BLaER1 treated with 17β-estradiol and CSF1 and Interleukin-3, amounts not matched to agents 10 nM and 100 nM (cell line): ENCODE data around the gene ABCB6.

Source experiments
- H3K27ac ChIP-seq, 11 experiments: shearing (Covaris generic); formaldehyde crosslinking; 2 replicates each; pipeline ENCODE4 v1.8.1; 2022
- H3K27me3 ChIP-seq, 11 experiments: shearing (Covaris generic); formaldehyde crosslinking; 2 replicates each; pipeline ENCODE4 v1.8.1; 2022
- H3K36me3 ChIP-seq, 11 experiments: shearing (Covaris generic); formaldehyde crosslinking; 2 replicates each; pipeline ENCODE4 v1.8.1; 2022
- H3K4me1 ChIP-seq, 10 experiments: shearing (Covaris generic); formaldehyde crosslinking; 2 replicates each; pipeline ENCODE4 v1.8.1; 2022
- H3K4me2 ChIP-seq, 11 experiments: shearing (Covaris generic); formaldehyde crosslinking; 2 replicates each; pipeline ENCODE4 v1.8.1; 2022
- H3K4me3 ChIP-seq, 10 experiments: shearing (Covaris generic); formaldehyde crosslinking; 2 replicates each; pipeline ENCODE4 v1.8.1; 2022
- H3K9ac ChIP-seq, 11 experiments: shearing (Covaris generic); formaldehyde crosslinking; 2 replicates each; pipeline ENCODE4 v1.8.1; 2022
- H3K9me3 ChIP-seq, 11 experiments: shearing (Covaris generic); formaldehyde crosslinking; replicated peaks in 1 of 11; 2 replicates each; pipeline ENCODE4 v1.8.1; 2022
- H4K20me1 ChIP-seq, 11 experiments: shearing (Covaris generic); formaldehyde crosslinking; 2 replicates each; pipeline ENCODE4 v1.8.1; 2022
- Cebpa-rat ChIP-seq, 11 experiments: shearing (Covaris generic); IDR thresholded peaks; 2 replicates each; pipeline ENCODE4 v1.8.1; 2022

The ABCB6 gene

DNA sequence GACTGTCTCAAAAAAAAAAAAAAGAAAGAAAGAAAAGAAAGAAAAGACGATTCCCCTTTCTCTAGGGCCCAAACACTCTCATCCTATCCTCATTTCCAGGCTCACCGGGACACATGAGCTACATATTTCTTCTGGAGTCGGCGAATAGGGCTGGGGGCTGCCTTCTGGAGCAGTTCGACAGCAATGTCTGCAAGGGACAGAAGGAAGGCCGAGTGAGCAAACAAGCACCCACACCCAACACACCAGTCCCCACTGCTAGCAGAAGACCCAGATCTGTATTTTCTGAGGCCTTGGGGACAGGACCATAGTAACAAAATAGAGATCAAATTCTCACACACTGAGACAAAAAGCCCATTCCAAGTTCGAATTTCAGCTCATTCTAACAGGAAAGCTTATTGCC lies 43.3 kb downstream of the ABCB6 start:
- TF ChIP-seq Cebpa-rat (IDR thresholded peaks at IDR 0.05), result no peak
- Histone ChIP-seq H3K27me3 (no peaks in the 10 kb centered on the region), H4K20me1 (peaks cover 19 to 73% (median 42%) of the 10 kb centered on the region in 11 experiments; a peak in 17 of 22 replicates), H3K27ac (peak overlapping the region in 7 of 11 experiments; percentile 93 to 99 (median 98); a peak in 7 of 22 replicates), H3K9me3 (no peaks in the 10 kb centered on the region), H3K36me3 (peaks cover 46 to 62% (median 53%) of the 10 kb centered on the region in 11 experiments), H3K9ac (peak overlapping the region; percentile 87 to 97 (median 91); a peak in 21 of 22 replicates), H3K4me3 (peak overlapping the region; percentile 75 to 89 (median 82); a peak in 19 of 20 replicates), H3K4me1 (peaks cover 35 to 62% (median 42%) of the 10 kb centered on the region in 10 experiments), H3K4me2 (peak overlapping the region; percentile 78 to 98 (median 94))

DNA sequence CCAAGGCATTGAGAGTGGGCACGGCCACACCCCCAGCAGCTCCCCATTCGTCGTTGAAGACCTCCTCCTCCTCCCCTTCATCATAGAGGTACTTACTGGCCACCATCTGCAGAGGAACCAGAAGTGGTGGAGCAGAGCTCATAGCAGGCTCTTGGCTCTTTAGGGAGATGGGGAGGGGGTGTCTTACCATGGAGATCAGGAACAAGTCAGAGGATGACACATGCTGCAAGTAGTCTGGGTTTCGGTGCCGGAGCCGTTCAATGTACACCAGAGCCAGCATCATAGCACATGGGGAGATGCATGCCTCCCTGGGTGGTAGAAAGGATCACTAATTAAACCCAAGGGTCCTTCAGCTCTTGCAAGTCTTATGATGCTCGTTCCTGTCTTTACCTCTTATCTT lies 44.0 kb downstream of the ABCB6 start:
- peak overlapping the region in 1 of 10 experiments; percentile 89; a peak in 2 of 20 replicates for H3K4me3 ChIP-seq
- peaks cover 30 to 55% (median 35%) of the 10 kb centered on the region in 10 experiments for H3K4me1 ChIP-seq
- peaks cover 12 to 68% (median 36%) of the 10 kb centered on the region in 11 experiments; a peak in 16 of 22 replicates for H4K20me1 ChIP-seq
- peaks cover 39 to 58% (median 46%) of the 10 kb centered on the region in 11 experiments for H3K36me3 ChIP-seq
- no peaks in the 10 kb centered on the region for H3K27me3 ChIP-seq
- no peaks in the 10 kb centered on the region for H3K9me3 ChIP-seq
- H3K4me2 ChIP-seq, result peak overlapping the region in 9 of 11 experiments; percentile 13 to 98 (median 93); a peak in 12 of 22 replicates
- peak overlapping the region in 8 of 11 experiments; percentile 18 to 97 (median 88); a peak in 10 of 22 replicates for H3K9ac ChIP-seq
- H3K27ac ChIP-seq, result no peak overlapping the region
- no peak for TF ChIP-seq Cebpa-rat (IDR thresholded peaks at IDR 0.05)

DNA sequence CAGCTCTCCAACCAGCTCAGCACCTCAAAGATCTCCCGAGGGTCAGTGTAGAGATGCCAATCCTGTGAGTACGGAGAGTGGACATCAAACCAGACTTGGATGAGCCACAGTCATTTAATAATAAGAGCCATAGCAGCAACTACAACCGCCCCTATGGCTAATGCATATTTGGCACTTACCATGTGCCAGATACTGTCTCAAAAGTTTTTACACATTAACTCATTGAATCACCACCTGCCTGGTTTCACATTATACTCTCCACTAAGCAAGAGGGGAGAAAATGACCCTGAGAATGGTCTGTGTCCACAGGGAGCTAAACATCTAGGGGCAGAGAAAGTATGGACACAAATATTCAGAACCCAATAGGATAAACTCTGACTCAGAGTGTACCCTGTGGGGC lies 44.6 kb downstream of the ABCB6 start:
- Histone ChIP-seq H3K9ac (peak overlapping the region in 7 of 11 experiments; percentile 16 to 97 (median 43); a peak in 10 of 22 replicates), H3K4me3 (0 out of 20 replicates have a peak overlapping the region, but pooled peaks of 1 of the 10 experiments have one; percentile 89), H3K4me1 (peaks cover 24 to 49% (median 29%) of the 10 kb centered on the region in 10 experiments), H3K4me2 (peak overlapping the region in 3 of 11 experiments; percentile 91 to 94 (median 94); a peak in 5 of 22 replicates), H3K27me3 (no peaks in the 10 kb centered on the region), H3K27ac (no peak overlapping the region), H3K9me3 (no peaks in the 10 kb centered on the region), H4K20me1 (peaks cover 6 to 62% (median 29%) of the 10 kb centered on the region in 11 experiments; a peak in 16 of 22 replicates), H3K36me3 (peaks cover 35 to 53% (median 42%) of the 10 kb centered on the region in 11 experiments)
- TF ChIP-seq Cebpa-rat (IDR thresholded peaks at IDR 0.05), result no peak

DNA sequence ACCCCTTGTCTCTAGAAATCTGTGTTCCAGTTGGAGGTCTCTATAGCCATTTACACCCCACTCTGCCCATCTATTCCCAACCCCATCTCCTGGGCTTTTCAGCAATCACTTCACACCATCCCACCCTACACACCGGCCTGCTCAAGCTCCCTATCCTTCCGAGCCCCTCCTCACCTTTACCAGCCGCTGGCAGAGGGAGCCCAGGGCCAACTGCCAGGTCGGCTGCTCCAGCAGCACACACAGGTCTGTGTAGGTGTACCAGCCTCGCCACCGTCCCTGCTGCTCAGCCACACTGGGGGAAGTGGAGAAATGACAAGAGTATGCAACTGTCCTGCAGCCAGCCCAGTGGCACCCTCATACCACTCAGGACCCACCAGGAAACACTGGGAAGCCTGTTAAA lies 45.6 kb downstream of the ABCB6 start:
- no peak for TF ChIP-seq Cebpa-rat (IDR thresholded peaks at IDR 0.05)
- no peaks in the 10 kb centered on the region for H3K27me3 ChIP-seq
- peaks cover 18 to 46% (median 25%) of the 10 kb centered on the region in 10 experiments for H3K4me1 ChIP-seq
- no peak overlapping the region for H3K27ac ChIP-seq
- H4K20me1 ChIP-seq, result peaks cover 0 to 57% (median 24%) of the 10 kb centered on the region in 11 experiments; a peak in 15 of 22 replicates
- H3K4me2 ChIP-seq, result no peak overlapping the region; a peak in 1 of 22 replicates
- no peak overlapping the region for H3K4me3 ChIP-seq
- peak overlapping the region in 5 of 11 experiments; percentile 5 to 97 (median 52); a peak in 3 of 22 replicates for H3K9ac ChIP-seq
- no peaks in the 10 kb centered on the region for H3K9me3 ChIP-seq
- H3K36me3 ChIP-seq, result peaks cover 35 to 53% (median 42%) of the 10 kb centered on the region in 11 experiments

DNA sequence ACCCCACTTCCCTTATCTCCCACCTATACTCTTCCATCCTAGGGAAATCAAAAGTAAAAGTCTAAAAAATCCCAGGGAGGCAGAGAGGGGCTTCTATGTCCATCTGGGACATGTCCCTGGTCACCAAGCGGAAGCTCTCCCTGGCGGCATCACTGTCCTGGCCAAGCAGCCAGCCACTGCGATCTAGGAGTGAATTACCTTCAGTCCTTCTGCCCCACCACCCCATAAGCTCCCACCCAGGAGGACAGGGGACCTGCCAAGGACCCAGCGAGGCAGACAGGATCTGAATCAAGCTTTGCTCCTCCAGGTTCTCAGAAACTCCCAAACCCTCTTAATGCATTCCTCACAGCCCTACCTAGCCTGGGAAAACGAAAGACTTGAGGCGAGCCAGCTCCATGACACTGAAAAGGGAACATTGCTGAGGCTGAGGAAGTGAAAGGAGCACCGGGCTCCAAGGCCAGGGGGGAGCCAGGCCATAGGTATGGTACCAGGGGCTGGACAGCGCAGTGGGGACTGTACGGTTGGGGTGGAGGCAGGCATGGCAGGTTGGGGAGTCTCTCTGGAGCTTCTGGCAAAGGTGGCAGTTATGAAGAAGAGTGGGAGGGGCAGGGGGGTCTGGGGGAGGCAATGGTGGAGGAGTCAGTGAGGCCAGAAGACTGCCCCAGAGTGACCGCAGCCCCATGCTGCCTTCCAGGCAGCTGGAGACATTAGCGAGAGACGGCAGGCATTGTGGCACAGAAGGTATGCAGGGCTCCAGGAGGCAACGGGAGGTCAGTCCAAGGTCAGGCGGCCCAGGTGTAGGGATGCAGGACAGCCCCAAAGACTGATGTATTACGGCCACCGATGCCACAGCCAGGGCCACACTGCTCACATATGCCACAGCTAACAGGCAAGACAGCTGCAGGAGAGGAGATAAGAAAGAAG lies 46.3 kb downstream of the ABCB6 start:
- no peaks in the 10 kb centered on the region for H3K9me3 ChIP-seq
- peaks cover 17 to 46% (median 24%) of the 10 kb centered on the region in 10 experiments for H3K4me1 ChIP-seq
- no peak overlapping the region for H3K4me3 ChIP-seq
- peaks cover 35 to 53% (median 42%) of the 10 kb centered on the region in 11 experiments for H3K36me3 ChIP-seq
- TF ChIP-seq Cebpa-rat (IDR thresholded peaks at IDR 0.05), result no peak
- no peak overlapping the region for H3K4me2 ChIP-seq
- H4K20me1 ChIP-seq, result peaks cover 0 to 57% (median 24%) of the 10 kb centered on the region in 11 experiments; a peak in 15 of 22 replicates
- H3K9ac ChIP-seq, result peak overlapping the region in 6 of 11 experiments; percentile 7 to 58 (median 36); a peak in 7 of 22 replicates
- H3K27me3 ChIP-seq, result no peaks in the 10 kb centered on the region
- no peak overlapping the region for H3K27ac ChIP-seq

DNA sequence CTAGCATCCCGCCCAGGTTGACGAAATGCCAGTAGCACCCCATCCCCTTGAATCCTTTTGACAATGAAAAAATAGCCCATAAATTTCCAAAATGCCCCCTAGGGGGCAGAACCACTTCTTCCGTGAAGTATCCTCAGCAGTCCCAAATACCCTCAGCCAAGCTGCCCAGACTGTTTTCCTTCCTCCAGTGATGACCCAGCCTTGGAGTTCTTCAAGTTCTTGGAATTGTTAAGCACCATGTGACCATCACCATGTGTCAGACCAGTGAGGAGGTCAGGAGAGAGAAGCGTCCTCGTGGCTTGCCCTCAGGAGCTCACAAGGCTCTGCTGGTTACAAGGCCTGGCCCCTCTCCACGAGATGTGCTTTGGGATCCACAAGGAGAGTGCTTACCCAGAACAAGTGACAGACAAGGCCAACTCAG lies 47.5 kb downstream of the ABCB6 start:
- H3K27me3 ChIP-seq, result no peaks in the 10 kb centered on the region
- H3K9me3 ChIP-seq, result no peaks in the 10 kb centered on the region
- peaks cover 11 to 46% (median 19%) of the 10 kb centered on the region in 10 experiments for H3K4me1 ChIP-seq
- no peak for TF ChIP-seq Cebpa-rat (IDR thresholded peaks at IDR 0.05)
- H3K4me3 ChIP-seq, result no peak overlapping the region
- peak overlapping the region in 1 of 11 experiments; percentile 58; a peak in 1 of 22 replicates for H3K9ac ChIP-seq
- no peak overlapping the region for H3K27ac ChIP-seq
- peak overlapping the region in 1 of 11 experiments; percentile 38; a peak in 1 of 22 replicates for H3K4me2 ChIP-seq
- H3K36me3 ChIP-seq, result peaks cover 35 to 63% (median 42%) of the 10 kb centered on the region in 11 experiments
- H4K20me1 ChIP-seq, result peaks cover 0 to 57% (median 24%) of the 10 kb centered on the region in 11 experiments; a peak in 15 of 22 replicates

DNA sequence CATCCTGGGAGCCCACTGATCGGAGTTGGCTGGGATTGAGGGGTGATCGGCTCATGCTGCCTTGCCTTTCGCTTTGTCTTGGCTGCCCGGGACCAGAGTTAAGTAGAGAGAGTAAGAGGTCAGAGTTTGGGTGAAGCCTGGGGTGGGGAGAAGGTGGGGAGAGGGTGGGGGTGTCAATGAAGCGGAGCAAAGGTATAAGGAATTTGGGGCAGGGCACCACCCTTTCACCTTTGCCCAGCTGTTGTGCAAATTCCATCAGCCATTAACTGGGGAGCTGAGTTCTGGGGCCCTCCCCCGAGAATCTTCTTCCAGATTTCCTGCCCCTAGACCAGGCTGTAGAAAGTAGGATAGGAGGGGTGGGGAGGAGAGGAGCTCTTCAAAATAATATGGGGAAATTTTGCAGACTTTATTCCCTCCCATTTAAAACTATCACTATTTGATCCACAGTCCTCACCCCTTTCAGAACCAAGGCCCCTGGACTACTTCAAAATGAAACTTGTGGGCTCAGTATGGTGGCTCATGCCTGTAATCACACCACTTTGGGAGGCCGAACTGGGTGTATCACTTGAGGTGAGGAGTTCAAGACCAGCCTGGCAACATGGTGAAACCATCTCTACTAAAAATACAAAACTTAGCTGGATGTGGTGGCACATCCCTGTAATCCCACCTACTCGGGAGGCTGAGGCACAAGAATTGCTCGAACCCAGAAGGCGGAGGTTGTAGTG lies 48.7 kb downstream of the ABCB6 start, which contains the start of gene SLC23A3:
TSS of gene SLC23A3 (minus strand) at position 100 of the 725 bp plus-strand sequence. CDS start at position 55, 45 bp downstream.
- H3K36me3 ChIP-seq, result peaks cover 35 to 65% (median 39%) of the 10 kb centered on the region in 11 experiments
- H3K27ac ChIP-seq, result no peak within 1 kb of the TSS
- no peak for TF ChIP-seq Cebpa-rat (IDR thresholded peaks at IDR 0.05)
- H3K4me1 ChIP-seq, result peaks cover 1 to 38% (median 8%) of the 10 kb centered on the region in 10 experiments; a peak in 19 of 20 replicates
- peak within 1 kb of the TSS in 1 of 11 experiments; percentile 6; a peak in 2 of 22 replicates for H3K9ac ChIP-seq
- peaks cover 0 to 48% (median 22%) of the 10 kb centered on the region in 11 experiments; a peak in 14 of 22 replicates for H4K20me1 ChIP-seq
- H3K4me3 ChIP-seq, result no peak within 1 kb of the TSS
- no peaks in the 10 kb centered on the region for H3K9me3 ChIP-seq
- no peaks in the 10 kb centered on the region for H3K27me3 ChIP-seq
- H3K4me2 ChIP-seq, result no peak within 1 kb of the TSS

DNA sequence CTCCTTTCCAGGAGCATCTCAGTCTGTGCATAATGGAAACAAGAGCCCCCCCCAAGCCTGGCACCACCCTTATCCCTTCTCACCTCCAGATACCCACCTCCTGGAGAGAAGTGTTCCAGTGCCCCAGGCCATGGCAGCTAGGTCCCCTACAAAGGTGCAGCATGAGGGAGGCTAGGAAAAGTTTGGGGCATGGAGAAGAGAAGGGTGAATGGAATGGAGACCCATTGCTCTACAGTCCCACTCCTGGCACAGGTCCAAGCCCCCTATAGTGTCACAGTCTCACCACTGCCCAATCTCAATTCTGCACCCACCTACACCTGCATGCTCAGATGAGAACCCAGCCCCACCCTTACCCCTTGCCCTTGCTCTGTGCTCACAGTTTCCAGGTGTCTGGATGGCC lies 49.8 kb downstream of the ABCB6 start:
- no peak overlapping the region; a peak in 1 of 22 replicates for H3K9ac ChIP-seq
- H4K20me1 ChIP-seq, result peaks cover 0 to 37% (median 19%) of the 10 kb centered on the region in 11 experiments; a peak in 13 of 22 replicates
- no peaks in the 10 kb centered on the region for H3K9me3 ChIP-seq
- H3K27ac ChIP-seq, result no peak overlapping the region
- H3K27me3 ChIP-seq, result no peaks in the 10 kb centered on the region
- no peak for TF ChIP-seq Cebpa-rat (IDR thresholded peaks at IDR 0.05)
- peaks cover 0 to 26% (median 0%) of the 10 kb centered on the region in 10 experiments; a peak in 5 of 20 replicates for H3K4me1 ChIP-seq
- H3K4me2 ChIP-seq, result no peak overlapping the region
- peaks cover 23 to 58% (median 27%) of the 10 kb centered on the region in 11 experiments for H3K36me3 ChIP-seq
- H3K4me3 ChIP-seq, result no peak overlapping the region
